Suprapubic skin (tissue), 4 donors: ENCODE results near the gene FUT3. TPM values are rescaled to one million over a fixed set of nuclear protein-coding genes. Genes with fewer than 3 reads are reported as not detected.
"Not testable (repeated sequence)": the region's sequence is repeated elsewhere in the genome, so short reads cannot be mapped to it uniquely, and the experiment has no call there.

Source experiments
- DNase-seq, 2 donors: peaks; one replicate each; pipeline ENCODE4 v3.0.0-alpha.2; 2019; ENCODE audit warnings: low spot score in 2 of 2
- H3K27ac ChIP-seq: fragments of 200-600 bp; sonication (generic); one replicate; pipeline ENCODE4 v1.5.1; 2019
- H3K27me3 ChIP-seq: fragments of 200-600 bp; sonication (generic); one replicate; pipeline ENCODE4 v1.5.1; 2019
- H3K36me3 ChIP-seq: fragments of 200-600 bp; sonication (generic); one replicate; pipeline ENCODE4 v1.5.1; 2019
- H3K4me1 ChIP-seq: fragments of 200-600 bp; sonication (generic); one replicate; pipeline ENCODE4 v1.5.1; 2019
- H3K4me3 ChIP-seq: fragments of 200-600 bp; sonication (generic); one replicate; pipeline ENCODE4 v1.5.1; 2019; ENCODE audit warnings: mild to moderate bottlenecking
- H3K9me3 ChIP-seq: fragments of 200-600 bp; sonication (generic); one replicate; pipeline ENCODE4 v1.5.1; 2019
- CTCF ChIP-seq, 2 donors: fragments of 200-600 bp in 1 of 2; fragments of 450-650 bp in 1 of 2; sonication (generic) in 1 of 2; IDR thresholded peaks; one replicate each; pipeline ENCODE4 v1.5.1; 2016 to 2019; ENCODE audit warnings: antibody characterized with exemption in 2 of 2, mild to moderate bottlenecking in 1 of 2, moderate library complexity in 1 of 2
- EP300 ChIP-seq: sonication (generic); formaldehyde crosslinking; IDR thresholded peaks from one replicate; pipeline ENCODE4 v1.6.1; 2017; ENCODE audit warnings: antibody characterized with exemption
- POLR2A ChIP-seq, 2 donors: fragments of 450-650 bp; IDR thresholded peaks; one replicate each; pipeline ENCODE4 v1.6.1; 2017; ENCODE audit warnings: antibody characterized with exemption in 2 of 2, mild to moderate bottlenecking in 2 of 2, moderate library complexity in 2 of 2
- POLR2AphosphoS5 ChIP-seq, 3 donors: sonication (generic); formaldehyde crosslinking; IDR thresholded peaks; one replicate each; pipeline ENCODE4 v1.6.1; 2017; ENCODE audit warnings: antibody characterized with exemption in 3 of 3
- whole genome bisulfite sequencing: methylation state at CpG from one replicate; pipeline ENCODE4 v1.1.5; 2018; 5-methylcytosine and 5-hydroxymethylcytosine counted together
- total RNA-seq, 4 donors: library from RNA; depleted of rRNA; stranded (reverse); fragments of >200 nt; gene quantifications; one replicate each; pipeline ENCODE4 v1.1.0, GENCODE V29; 2016

FUT3 gene
- total RNA-seq, 4 donors from 2014 or later = 0.93 to 3.6 (median 1.4) TPM

GRCh38 chr19:5881543-5882299, 30.5 kb upstream of the FUT3 start:
- peaks cover 23% of the 10 kb centered on the region for H3K27me3 ChIP-seq
- no peak for TF ChIP-seq POLR2AphosphoS5 (IDR thresholded peaks at IDR 0.05)
- TF ChIP-seq POLR2A (IDR thresholded peaks at IDR 0.05) = no peak
- no peak for TF ChIP-seq CTCF (IDR thresholded peaks at IDR 0.05)
- no peak for TF ChIP-seq EP300
- no peaks in the 10 kb centered on the region for H3K9me3 ChIP-seq
- 63% methylated on average over 16 of the region's 19 CpGs for WGBS
- H3K4me3 ChIP-seq = no peak overlapping the region
- no peak for DNase-seq
- H3K36me3 ChIP-seq = no peaks in the 10 kb centered on the region
- no peak overlapping the region for H3K27ac ChIP-seq
- peaks cover 9% of the 10 kb centered on the region for H3K4me1 ChIP-seq

- no peak for TF ChIP-seq EP300
- no peak for TF ChIP-seq POLR2AphosphoS5 (IDR thresholded peaks at IDR 0.05)
- Histone ChIP-seq H3K4me3 (no peak overlapping the region), H3K4me1 (peaks cover 9% of the 10 kb centered on the region), H3K36me3 (no peaks in the 10 kb centered on the region), H3K27me3 (peaks cover 23% of the 10 kb centered on the region), H3K9me3 (no peaks in the 10 kb centered on the region), H3K27ac (no peak overlapping the region)
- WGBS = 15% methylated on average over 12 of the region's 15 CpGs
- no peak for DNase-seq
These were observed 29.4 kb upstream of the FUT3 start for GRCh38 chr19:5880604-5881078.

- Histone ChIP-seq H3K27ac (no peak overlapping the region), H3K4me3 (no peak overlapping the region), H3K27me3 (peaks cover 23% of the 10 kb centered on the region), H3K9me3 (no peaks in the 10 kb centered on the region), H3K4me1 (peaks cover 9% of the 10 kb centered on the region), H3K36me3 (no peaks in the 10 kb centered on the region)
- TF ChIP-seq EP300 (no peak), CTCF (IDR thresholded peaks at IDR 0.05) (no peak), POLR2AphosphoS5 (IDR thresholded peaks at IDR 0.05) (no peak), POLR2A (IDR thresholded peaks at IDR 0.05) (no peak)
- WGBS = 52% methylated on average over 5 of the region's 6 CpGs
- no peak for DNase-seq
These were observed 28.9 kb upstream of the FUT3 start for GRCh38 chr19:5880196-5880595.

DNA sequence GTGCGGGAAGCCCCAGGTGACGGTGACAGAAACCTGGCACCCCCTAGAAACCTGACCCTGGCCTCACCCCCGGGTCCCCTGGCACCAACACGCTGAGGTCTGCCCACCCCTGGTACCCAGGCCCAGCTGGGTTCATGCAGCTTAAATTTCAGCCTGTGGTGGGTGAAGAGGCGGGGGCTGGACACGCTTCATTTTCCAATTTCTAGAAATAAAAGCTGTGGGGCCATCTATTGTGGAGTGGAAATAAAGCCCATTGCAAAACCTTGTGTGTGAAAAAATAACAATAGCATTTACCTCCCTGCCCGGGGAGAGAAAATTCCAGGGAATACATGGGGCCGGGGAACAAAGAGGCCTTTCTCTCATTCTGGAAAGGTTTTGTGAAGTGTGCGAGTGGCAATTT, 26.6 kb upstream of the FUT3 start:
- Histone ChIP-seq H3K4me1 (peaks cover 9% of the 10 kb centered on the region), H3K36me3 (no peaks in the 10 kb centered on the region), H3K27ac (no peak overlapping the region), H3K27me3 (peaks cover 23% of the 10 kb centered on the region), H3K9me3 (no peaks in the 10 kb centered on the region), H3K4me3 (no peak overlapping the region)
- DNase-seq = no peak
- WGBS = 81% methylated on average over 9 of the region's 9 CpGs
- no peak for TF ChIP-seq POLR2AphosphoS5 (IDR thresholded peaks at IDR 0.05)
- no peak for TF ChIP-seq EP300
- no peak for TF ChIP-seq POLR2A (IDR thresholded peaks at IDR 0.05)
- no peak for TF ChIP-seq CTCF (IDR thresholded peaks at IDR 0.05)

GRCh38 chr19:5877427-5877826, 26.2 kb upstream of the FUT3 start:
- no peak for DNase-seq
- Histone ChIP-seq H3K9me3 (no peaks in the 10 kb centered on the region), H3K27me3 (peaks cover 23% of the 10 kb centered on the region), H3K27ac (no peak overlapping the region), H3K36me3 (no peaks in the 10 kb centered on the region), H3K4me1 (peaks cover 9% of the 10 kb centered on the region), H3K4me3 (no peak overlapping the region)
- 88% methylated on average over 8 of the region's 8 CpGs for WGBS
- TF ChIP-seq CTCF (IDR thresholded peaks at IDR 0.05) = no peak
- no peak for TF ChIP-seq POLR2A (IDR thresholded peaks at IDR 0.05)
- no peak for TF ChIP-seq EP300
- TF ChIP-seq POLR2AphosphoS5 (IDR thresholded peaks at IDR 0.05) = no peak

DNA sequence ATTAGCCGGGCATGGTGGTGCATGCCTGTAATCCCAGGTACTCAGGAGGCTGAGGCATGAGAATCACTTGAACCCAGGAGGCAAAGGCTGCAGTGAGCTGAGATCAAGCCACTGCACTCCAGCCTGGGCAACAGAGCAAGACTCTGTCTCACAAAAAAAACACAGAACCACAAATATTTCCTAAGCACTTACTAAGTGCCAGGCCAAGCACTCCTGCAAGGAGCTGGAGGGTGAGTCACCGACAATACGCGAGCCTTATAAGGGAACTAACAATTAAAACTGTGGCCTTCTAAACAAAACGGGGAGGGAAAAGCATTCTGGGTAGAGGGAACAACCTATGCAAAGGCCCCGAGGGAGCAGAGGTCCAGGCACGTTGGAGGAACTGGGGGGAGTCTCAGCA, 23.2 kb upstream of the FUT3 start:
- not testable (repeated sequence) for H3K27me3 ChIP-seq, H3K36me3 ChIP-seq, DNase-seq, H3K4me1 ChIP-seq, H3K4me3 ChIP-seq, H3K9me3 ChIP-seq, H3K27ac ChIP-seq
- WGBS = 64% methylated on average over 7 of the region's 7 CpGs
